PC-9 (cell line): ENCODE measurements around the gene PLA2G4D. TPM values are rescaled to one million over a fixed set of nuclear protein-coding genes. Genes with fewer than 3 reads are reported as not detected.

Source experiments
- BruUV-seq: library from RNA; stranded (reverse); fragments of 400-500 nt; replicated peaks from 2 replicates; lab custom pipeline; 2021; lab: Mats Ljungman, UMichigan
- CTCF ChIA-PET: fragments of 300-600 bp; sonication (Branson Sonifier 250); formaldehyde crosslinking; loops from one replicate; lab custom pipeline; 2022; ENCODE audit warnings: antibody characterized with exemption; lab: Charles Lee
- POLR2A ChIA-PET: fragments of 300-600 bp; sonication (Branson Sonifier 250); formaldehyde crosslinking; loops from one replicate; lab custom pipeline; 2022; ENCODE audit warnings: antibody characterized with exemption; ENCODE audit not compliant: unreplicated experiment; lab: Charles Lee
- DNase-seq, 2 experiments: peaks; one replicate each; pipeline versions ENCODE4 v3.0.0 to v3.0.0-alpha.2; 2015 to 2022; ENCODE audit warnings: mixed read lengths in 1 of 2
- H2AFZ ChIP-seq: fragments of 200-600 bp; sonication (generic); 2 replicates; pipeline ENCODE4 v1.8.1; 2017; ENCODE audit warnings: antibody characterized with exemption
- H3F3A ChIP-seq: fragments of 200-600 bp; sonication (generic); 2 replicates; pipeline ENCODE4 v1.8.1; 2017; ENCODE audit warnings: antibody characterized with exemption, mild to moderate bottlenecking, low read depth; ENCODE audit not compliant: insufficient read depth
- H3K27ac ChIP-seq: fragments of 200-600 bp; sonication (generic); 2 replicates; pipeline ENCODE4 v1.6.1; 2016; ENCODE audit warnings: mixed run types
- H3K27me3 ChIP-seq: fragments of 200-600 bp; sonication (generic); 2 replicates; pipeline ENCODE4 v1.6.1; 2016; ENCODE audit warnings: low read depth, mixed run types; ENCODE audit not compliant: insufficient read depth
- H3K36me3 ChIP-seq: fragments of 200-600 bp; sonication (generic); 2 replicates; pipeline ENCODE4 v1.6.1; 2016; ENCODE audit warnings: low read depth, mixed run types
- H3K4me1 ChIP-seq: fragments of 200-600 bp; sonication (generic); replicated peaks from 2 replicates; pipeline ENCODE4 v1.6.1; 2016; ENCODE audit warnings: mixed run types; ENCODE audit not compliant: insufficient read depth
- H3K4me2 ChIP-seq: fragments of 200-600 bp; sonication (generic); 2 replicates; pipeline ENCODE4 v1.6.1; 2017; ENCODE audit warnings: mixed run types
- H3K4me3 ChIP-seq: fragments of 200-600 bp; sonication (generic); 2 replicates; pipeline ENCODE4 v1.6.1; 2016; ENCODE audit warnings: mixed run types
- H3K79me2 ChIP-seq: fragments of 200-600 bp; sonication (generic); 2 replicates; pipeline ENCODE4 v1.6.1; 2017; ENCODE audit warnings: low read depth, mixed run types
- H3K9me2 ChIP-seq: fragments of 200-600 bp; sonication (generic); 2 replicates; pipeline ENCODE4 v1.8.1; 2017; ENCODE audit warnings: mild to moderate bottlenecking; ENCODE audit not compliant: insufficient read depth
- H3K9me3 ChIP-seq: fragments of 200-600 bp; sonication (generic); 2 replicates; pipeline ENCODE4 v1.8.1; 2016; ENCODE audit warnings: low read depth; ENCODE audit not compliant: insufficient read depth
- H4K20me1 ChIP-seq: fragments of 200-600 bp; sonication (generic); 2 replicates; pipeline ENCODE4 v1.8.1; 2017; ENCODE audit not compliant: insufficient read depth
- EZH2 ChIP-seq: fragments of 200-600 bp; sonication (generic); IDR thresholded peaks from 2 replicates; pipeline ENCODE4 v1.8.0; 2017; ENCODE audit warnings: antibody characterized with exemption, low read depth
- intact Hi-C: fragments of 100-400 bp; cut with micrococcal nuclease; formaldehyde crosslinking; loops from one replicate; pipeline ENCODE4 v1.10.0; 2022; ENCODE audit not compliant: unreplicated experiment
- total RNA-seq: library from RNA; stranded (reverse); gene quantifications from 2 replicates; pipeline ENCODE4 v1.2.3, GENCODE V29; 2021
- TF ChIP-seq, protein P1 (sequence below): fragments of 200-600 bp; sonication (generic); conservative IDR thresholded peaks from 2 replicates; pipeline ENCODE4 v1.6.1; 2017; ENCODE audit warnings: mixed run types, antibody characterized with exemption, mild to moderate bottlenecking, moderate library complexity

Gene PLA2G4D
- total RNA-seq, 1 experiment from 2014 or later, result 0.90 TPM

DNA sequence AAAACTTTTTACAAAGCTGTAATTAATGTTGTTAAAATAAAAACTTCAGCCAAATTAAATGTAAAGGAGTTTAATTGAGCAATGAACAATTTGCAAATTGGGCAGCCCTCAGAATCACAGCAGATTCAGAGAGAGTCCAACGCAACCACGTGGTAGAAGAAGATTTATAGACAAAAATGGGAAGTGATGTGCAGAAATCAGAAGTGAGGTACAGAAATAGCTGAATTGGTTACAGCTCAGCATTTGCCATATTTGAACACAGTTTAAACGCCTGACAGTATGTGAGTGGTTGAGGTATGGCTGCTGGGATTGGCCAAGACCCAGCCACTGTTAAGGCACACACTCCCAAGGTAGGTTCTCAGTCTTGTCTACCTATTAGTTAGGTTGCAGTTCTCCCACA lies 14.4 kb upstream of the PLA2G4D start:
- Histone ChIP-seq H3K4me3 (no peak overlapping the region), H3K9me3 (no peaks in the 10 kb centered on the region), H3K27me3 (no peaks in the 10 kb centered on the region), H2AFZ (no peak overlapping the region), H3K27ac (no peak overlapping the region), H3K79me2 (no peaks in the 10 kb centered on the region), H4K20me1 (no peaks in the 10 kb centered on the region), H3K9me2 (no peaks in the 10 kb centered on the region), H3K4me1 (no peaks in the 10 kb centered on the region), H3K36me3 (no peaks in the 10 kb centered on the region), H3F3A (no peaks in the 10 kb centered on the region), H3K4me2 (no peak overlapping the region)
- intact Hi-C loops, result no loop called here
- no TSS peak for BruUV-seq
- ChIA-PET POLR2A (no interaction called here), CTCF (no interaction called here)
- no peak for TF ChIP-seq EZH2
- TF ChIP-seq, protein P1, sequence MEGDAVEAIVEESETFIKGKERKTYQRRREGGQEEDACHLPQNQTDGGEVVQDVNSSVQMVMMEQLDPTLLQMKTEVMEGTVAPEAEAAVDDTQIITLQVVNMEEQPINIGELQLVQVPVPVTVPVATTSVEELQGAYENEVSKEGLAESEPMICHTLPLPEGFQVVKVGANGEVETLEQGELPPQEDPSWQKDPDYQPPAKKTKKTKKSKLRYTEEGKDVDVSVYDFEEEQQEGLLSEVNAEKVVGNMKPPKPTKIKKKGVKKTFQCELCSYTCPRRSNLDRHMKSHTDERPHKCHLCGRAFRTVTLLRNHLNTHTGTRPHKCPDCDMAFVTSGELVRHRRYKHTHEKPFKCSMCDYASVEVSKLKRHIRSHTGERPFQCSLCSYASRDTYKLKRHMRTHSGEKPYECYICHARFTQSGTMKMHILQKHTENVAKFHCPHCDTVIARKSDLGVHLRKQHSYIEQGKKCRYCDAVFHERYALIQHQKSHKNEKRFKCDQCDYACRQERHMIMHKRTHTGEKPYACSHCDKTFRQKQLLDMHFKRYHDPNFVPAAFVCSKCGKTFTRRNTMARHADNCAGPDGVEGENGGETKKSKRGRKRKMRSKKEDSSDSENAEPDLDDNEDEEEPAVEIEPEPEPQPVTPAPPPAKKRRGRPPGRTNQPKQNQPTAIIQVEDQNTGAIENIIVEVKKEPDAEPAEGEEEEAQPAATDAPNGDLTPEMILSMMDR, result no peak
- DNase-seq, result no peak

DNA sequence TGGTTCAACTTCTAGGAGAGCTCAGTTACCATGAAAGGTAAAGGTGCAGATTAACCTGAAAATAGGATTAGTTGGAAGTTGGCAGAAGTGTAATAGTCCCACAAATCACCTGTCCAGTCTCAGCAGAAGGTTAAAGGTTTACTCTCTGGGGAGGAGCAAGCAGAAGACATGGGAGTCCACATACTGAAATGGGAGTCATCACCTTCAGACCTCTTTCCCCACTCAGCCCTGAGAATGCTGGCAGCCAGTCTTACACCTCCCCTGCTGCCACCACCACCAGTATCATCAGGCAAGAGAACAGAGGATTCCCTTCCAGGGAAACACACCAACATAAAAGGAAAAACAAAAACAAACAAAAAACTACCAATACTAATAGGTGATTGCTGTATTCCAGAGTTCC lies 13.8 kb upstream of the PLA2G4D start:
- H3K4me2 ChIP-seq, result no peak overlapping the region
- TF ChIP-seq, protein P1, result no peak
- no peak for TF ChIP-seq EZH2
- ChIA-PET CTCF (interaction anchor here (0.7 kb wide), 1 partner anchor 20 kb away, joined by 4 read pairs; no protein-coding TSS in a partner anchor), POLR2A (no interaction called here)
- H3K36me3 ChIP-seq, result no peaks in the 10 kb centered on the region
- intact Hi-C loops, result no loop called here
- no peaks in the 10 kb centered on the region for H3K27me3 ChIP-seq
- H4K20me1 ChIP-seq, result no peaks in the 10 kb centered on the region
- H3K27ac ChIP-seq, result no peak overlapping the region
- DNase-seq, result no peak
- no peaks in the 10 kb centered on the region for H3K4me1 ChIP-seq
- H3K9me2 ChIP-seq, result no peaks in the 10 kb centered on the region
- no TSS peak for BruUV-seq
- no peaks in the 10 kb centered on the region for H3K9me3 ChIP-seq
- no peaks in the 10 kb centered on the region for H3F3A ChIP-seq
- no peak overlapping the region for H2AFZ ChIP-seq
- H3K79me2 ChIP-seq, result no peaks in the 10 kb centered on the region
- no peak overlapping the region for H3K4me3 ChIP-seq

DNA sequence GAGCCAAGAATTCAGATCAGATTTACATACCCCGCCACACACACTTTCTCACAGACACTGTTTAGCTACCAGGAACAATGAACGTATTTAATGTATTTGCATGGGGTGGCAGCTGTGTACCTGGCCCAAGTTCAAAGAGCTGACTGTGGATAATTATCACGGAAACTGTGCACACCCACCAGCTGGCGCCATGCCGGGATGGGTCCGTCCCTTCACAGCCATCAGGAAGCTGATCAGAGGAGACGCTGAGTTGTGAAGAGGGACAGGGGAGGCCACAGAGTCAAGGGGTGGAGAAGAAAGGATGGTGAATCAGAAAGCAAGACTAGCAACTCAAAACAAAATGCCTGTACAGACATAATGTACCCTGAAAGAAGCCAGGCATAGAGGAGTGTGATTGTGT lies 13.1 kb upstream of the PLA2G4D start:
- Histone ChIP-seq H3K36me3 (no peaks in the 10 kb centered on the region), H3K79me2 (no peaks in the 10 kb centered on the region), H3K9me2 (no peaks in the 10 kb centered on the region), H2AFZ (no peak overlapping the region), H3K27me3 (no peaks in the 10 kb centered on the region), H3K9me3 (no peaks in the 10 kb centered on the region), H3K27ac (no peak overlapping the region), H3K4me2 (no peak overlapping the region), H3K4me3 (no peak overlapping the region), H3F3A (no peaks in the 10 kb centered on the region), H4K20me1 (no peaks in the 10 kb centered on the region), H3K4me1 (no peaks in the 10 kb centered on the region)
- TF ChIP-seq EZH2, result no peak
- TF ChIP-seq, protein P1, result no peak
- no peak for DNase-seq
- intact Hi-C loops, result no loop called here
- CTCF ChIA-PET, result interaction anchor here (0.7 kb wide), 1 partner anchor 21 kb away, joined by 4 read pairs; no protein-coding TSS in a partner anchor
- BruUV-seq, result no TSS peak
- POLR2A ChIA-PET, result no interaction called here
